CD14-positive monocyte (primary cell): ENCODE results near the gene ERFE. TPM values are rescaled to one million over a fixed set of nuclear protein-coding genes. Genes with fewer than 3 reads are reported as not detected.
A peak's percentile ranks its signal among the peaks of the same experiment; 100 is the strongest.

Experiments used
- DNase-seq, 3 donors: peaks; one replicate each; pipeline ENCODE4 v3.0.0-alpha.2; 2011 to 2022
- H2AFZ ChIP-seq: 2 replicates; pipeline ENCODE4 v1.6.0; 2012; ENCODE audit warnings: mild to moderate bottlenecking, low read depth, low read length, inconsistent platforms; ENCODE audit not compliant: insufficient read depth, poor library complexity, severe bottlenecking
- H3K27ac ChIP-seq, 2 donors: 1 replicate in 1 of 2; 2 replicates in 1 of 2; pipeline ENCODE4 v1.5.1; 2012 to 2013; ENCODE audit warnings: low read length in 2 of 2, control low read depth in 1 of 2, inconsistent platforms in 1 of 2, low read depth in 1 of 2, mild to moderate bottlenecking in 1 of 2
- H3K27me3 ChIP-seq, 2 donors: one replicate each; pipeline versions ENCODE4 v1.6.0 to v1.6.1; 2011 to 2013; ENCODE audit warnings: low read length in 2 of 2; ENCODE audit not compliant: control insufficient read depth in 2 of 2, insufficient read depth in 2 of 2
- H3K36me3 ChIP-seq, 2 donors: replicated peaks in 1 of 2; 1 replicate in 1 of 2; 2 replicates in 1 of 2; pipeline versions ENCODE4 v1.5.1 to v1.6.1; 2012 to 2013; ENCODE audit warnings: low read length in 2 of 2, control low read depth in 1 of 2, inconsistent platforms in 1 of 2, mild to moderate bottlenecking in 1 of 2; ENCODE audit not compliant: insufficient read depth in 2 of 2, control insufficient read depth in 1 of 2
- H3K4me1 ChIP-seq, 2 donors: 1 replicate in 1 of 2; 2 replicates in 1 of 2; pipeline versions ENCODE4 v1.5.1 to v1.6.1; 2012 to 2013; ENCODE audit warnings: low read length in 2 of 2, control low read depth in 1 of 2, inconsistent platforms in 1 of 2, mild to moderate bottlenecking in 1 of 2, moderate library complexity in 1 of 2; ENCODE audit not compliant: insufficient read depth in 2 of 2, control insufficient read depth in 1 of 2
- H3K4me2 ChIP-seq: replicated peaks from 2 replicates; pipeline ENCODE3; 2012; ENCODE audit warnings: low read length, moderate library complexity, mild to moderate bottlenecking; ENCODE audit not compliant: poor library complexity, severe bottlenecking; ENCODE audit errors: extremely low read depth
- H3K4me3 ChIP-seq, 3 experiments: fragments of 200-600 bp in 1 of 3; sonication (generic) in 1 of 3; replicated peaks in 1 of 3; 1 replicate in 2 of 3; 2 replicates in 1 of 3; pipeline ENCODE4 v1.5.1; 2011 to 2013; ENCODE audit warnings: low read length in 3 of 3, mild to moderate bottlenecking in 3 of 3, control low read depth in 2 of 3, low read depth in 2 of 3, inconsistent platforms in 1 of 3, moderate library complexity in 1 of 3
- H3K79me2 ChIP-seq: 2 replicates; pipeline ENCODE4 v1.6.0; 2012; ENCODE audit warnings: mild to moderate bottlenecking, control low read depth, inconsistent platforms, low read length, moderate library complexity; ENCODE audit not compliant: insufficient read depth
- H3K9ac ChIP-seq: 2 replicates; pipeline ENCODE4 v1.6.0; 2017; ENCODE audit warnings: low read length, mild to moderate bottlenecking; ENCODE audit not compliant: insufficient read depth, poor library complexity, severe bottlenecking
- H3K9me3 ChIP-seq, 2 donors: replicated peaks in 1 of 2; 1 replicate in 1 of 2; 2 replicates in 1 of 2; pipeline versions ENCODE4 v1.5.1 to v1.6.1; 2012 to 2013; ENCODE audit warnings: low read length in 2 of 2, control low read depth in 1 of 2; ENCODE audit not compliant: control insufficient read depth in 1 of 2, insufficient read depth in 1 of 2
- H4K20me1 ChIP-seq: 2 replicates; pipeline ENCODE4 v1.6.0; 2012; ENCODE audit warnings: mild to moderate bottlenecking, low read length, control low read depth, moderate library complexity; ENCODE audit not compliant: insufficient read depth
- H3K27ac Mint-ChIP-seq, 7 donors: one replicate each; pipeline ENCODE4 v1.8.0; 2020; ENCODE audit warnings: mild to moderate bottlenecking in 7 of 7, mixed read lengths in 7 of 7, moderate library complexity in 6 of 7, inconsistent platforms in 2 of 7
- H3K27me3 Mint-ChIP-seq, 3 donors: one replicate each; pipeline ENCODE4 v1.8.0; 2021 to 2022; ENCODE audit warnings: low read depth in 3 of 3, mild to moderate bottlenecking in 3 of 3, mixed read lengths in 3 of 3, moderate library complexity in 3 of 3, inconsistent platforms in 1 of 3
- H3K36me3 Mint-ChIP-seq, 2 donors: one replicate each; pipeline ENCODE4 v1.8.0; 2020; ENCODE audit warnings: mixed read lengths in 2 of 2, inconsistent platforms in 1 of 2, mild to moderate bottlenecking in 1 of 2
- H3K4me1 Mint-ChIP-seq: one replicate; pipeline ENCODE4 v1.8.0; 2020; ENCODE audit warnings: mild to moderate bottlenecking, mixed read lengths
- H3K4me3 Mint-ChIP-seq, 2 donors: one replicate each; pipeline ENCODE4 v1.8.0; 2020; ENCODE audit warnings: mild to moderate bottlenecking in 2 of 2, mixed read lengths in 2 of 2, moderate library complexity in 1 of 2
- H3K9me3 Mint-ChIP-seq, 7 donors: one replicate each; pipeline ENCODE4 v1.8.0; 2020 to 2022; ENCODE audit warnings: mixed read lengths in 7 of 7, mild to moderate bottlenecking in 6 of 7, moderate library complexity in 6 of 7, inconsistent platforms in 2 of 7
- CTCF ChIP-seq: fragments of 200-600 bp; IDR thresholded peaks from one replicate; pipeline ENCODE4 v1.8.0; 2022; ENCODE audit warnings: antibody characterized with exemption, mild to moderate bottlenecking
- WGBS: methylation state at CpG from one replicate; pipeline ENCODE4 v1.1.5; 2013; ENCODE audit warnings: missing lambda C conversion rate; ENCODE audit not compliant: insufficient coverage; 5-methylcytosine and 5-hydroxymethylcytosine counted together
- intact Hi-C, 2 donors: fragments of 100-400 bp; cut with micrococcal nuclease; formaldehyde crosslinking; loops; one replicate each; pipeline versions ENCODE4 v1.15.0 to v1.15.1; 2023
- polyA minus RNA-seq: library from RNA; depleted of rRNA, polyadenylated mRNA; stranded (reverse); fragments of >200 nt; gene quantifications from 2 replicates; pipeline ENCODE4 v1.2.3, GENCODE V29; 2012
- polyA plus RNA-seq, 3 donors: library from polyadenylated mRNA; depleted of rRNA in 1 of 3; unstranded in 2 of 3; stranded (reverse) in 1 of 3; fragments of 300-500 nt in 2 of 3; fragments of >200 nt in 1 of 3; fragmentation: Illumina TruSeq in 2 of 3; gene quantifications; 1 replicate in 2 of 3; 2 replicates in 1 of 3; pipeline ENCODE4 v1.2.3, GENCODE V29; 2012 to 2021
- total RNA-seq, 12 experiments: library from RNA in 1 of 12; stranded (reverse) in 1 of 12; fragments of 120-200 nt in 1 of 12; gene quantifications; one replicate each; pipeline ENCODE4 v1.2.4 and lab custom pipeline; 2013 to 2026; ENCODE audit warnings: mixed read lengths in 6 of 12, inconsistent platforms in 1 of 12

Gene ERFE, protein sequence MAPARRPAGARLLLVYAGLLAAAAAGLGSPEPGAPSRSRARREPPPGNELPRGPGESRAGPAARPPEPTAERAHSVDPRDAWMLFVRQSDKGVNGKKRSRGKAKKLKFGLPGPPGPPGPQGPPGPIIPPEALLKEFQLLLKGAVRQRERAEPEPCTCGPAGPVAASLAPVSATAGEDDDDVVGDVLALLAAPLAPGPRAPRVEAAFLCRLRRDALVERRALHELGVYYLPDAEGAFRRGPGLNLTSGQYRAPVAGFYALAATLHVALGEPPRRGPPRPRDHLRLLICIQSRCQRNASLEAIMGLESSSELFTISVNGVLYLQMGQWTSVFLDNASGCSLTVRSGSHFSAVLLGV
- total RNA-seq (2013): 0.02 TPM
- not detected for polyA plus RNA-seq
- polyA minus RNA-seq: 0.16 TPM in 1 of 2 replicates, not detected in the other
- 0 to 0.75 (median 0.07) reads per million in 11 experiments for total RNA-seq (lab: John Stamatoyannopoulos, UW)

GRCh38 chr2:238158509-238159070 is at the start of gene ERFE:
Gene ERFE, plus strand, starts transcription at chr2:238158970. Its CDS starts 38 bp downstream, at chr2:238159008.
- Histone ChIP-seq H3K4me1 (peaks cover 7 to 8% of the 10 kb centered on the region in 2 donors), H3K9me3 (peaks cover 0 to 7% of the 10 kb centered on the region in 2 donors), H4K20me1 (no peaks in the 10 kb centered on the region), H3K79me2 (no peaks in the 10 kb centered on the region), H3K27me3 (peaks cover 7 to 52% of the 10 kb centered on the region in 2 donors), H3K36me3 (no peaks in the 10 kb centered on the region), H3K27ac (no peak within 1 kb of the TSS), H2AFZ (peak within 1 kb of the TSS; percentile 69), H3K9ac (no peak within 1 kb of the TSS), H3K4me3 (peak within 1 kb of the TSS in 2 of 3 experiments; percentile 16 to 63), H3K4me2 (peak within 1 kb of the TSS; percentile 66)
- intact Hi-C loops: no loop called here
- Mint-ChIP-seq H3K4me1 (peaks cover 15% of the 10 kb centered on the region), H3K27ac (no peak within 1 kb of the TSS), H3K36me3 (peaks cover 0 to 4% of the 10 kb centered on the region in 2 donors), H3K27me3 (peaks cover 36 to 60% (median 49%) of the 10 kb centered on the region in 3 donors), H3K9me3 (peaks cover 2 to 16% (median 5%) of the 10 kb centered on the region in 7 donors), H3K4me3 (peak within 1 kb of the TSS; percentile 76 to 93)
- DNase-seq: peak in 2 of 3 donors; percentile 19 to 31
- WGBS: 13% methylated on average over 44 of the region's 61 CpGs
- TF ChIP-seq CTCF: peak; percentile 54

- Mint-ChIP-seq H3K9me3 (peaks cover 8 to 31% (median 19%) of the 10 kb centered on the region in 7 donors), H3K4me1 (peaks cover 7% of the 10 kb centered on the region), H3K27ac (peak overlapping the region in 2 of 7 donors; percentile 12 to 20), H3K4me3 (no peak overlapping the region), H3K27me3 (peaks cover 11% of the 10 kb centered on the region in 3 donors), H3K36me3 (no peaks in the 10 kb centered on the region)
- H3K9me3 ChIP-seq: peaks cover 7 to 11% of the 10 kb centered on the region in 2 donors
- intact Hi-C loops: no loop called here
- H3K36me3 ChIP-seq: no peaks in the 10 kb centered on the region
- no peak for TF ChIP-seq CTCF
- H3K4me2 ChIP-seq: no peak overlapping the region
- H3K27ac ChIP-seq: no peak overlapping the region
- no peak overlapping the region for H3K9ac ChIP-seq
- H3K27me3 ChIP-seq: no peaks in the 10 kb centered on the region
- H3K79me2 ChIP-seq: no peaks in the 10 kb centered on the region
- 94% methylated on average over 13 of the region's 13 CpGs for WGBS
- H2AFZ ChIP-seq: no peak overlapping the region
- H3K4me3 ChIP-seq: no peak overlapping the region
- DNase-seq: no peak
- H3K4me1 ChIP-seq: peaks cover 4 to 5% of the 10 kb centered on the region in 2 donors
- H4K20me1 ChIP-seq: no peaks in the 10 kb centered on the region
Observed at GRCh38 chr2:238113611-238114010, 45.2 kb upstream of the ERFE start.
